ENCODE data around the gene CLIC2.
"Not testable (repeated sequence)": the region's sequence is repeated elsewhere in the genome, so short reads cannot be mapped to it uniquely, and the experiment has no call there.

CLIC2 gene

GRCh38 chrX:155329293-155329692 is 5.1 kb downstream of the CLIC2 start:
- no peak for TF ChIP-seq CTCF (IDR thresholded peaks at IDR 0.05; ENCODE audit: extremely low read depth, missing control alignments)
- no peak for DNase-seq (ENCODE audit: low spot score)

- TF ChIP-seq CTCF (IDR thresholded peaks at IDR 0.05; ENCODE audit: extremely low read depth, missing control alignments): no peak
- no peak for DNase-seq (ENCODE audit: low spot score)
Measured at GRCh38 chrX:155326610-155327009, 7.8 kb downstream of the CLIC2 start.

- no peak for TF ChIP-seq CTCF (IDR thresholded peaks at IDR 0.05; ENCODE audit: extremely low read depth, missing control alignments)
Measured at GRCh38 chrX:155314260-155314659, 20.2 kb downstream of the CLIC2 start.

GRCh38 chrX:155313766-155314165 is 20.6 kb downstream of the CLIC2 start:
- DNase-seq (ENCODE audit: low spot score): no peak
- no peak for TF ChIP-seq CTCF (IDR thresholded peaks at IDR 0.05; ENCODE audit: extremely low read depth, missing control alignments)

More at GRCh38 chrX:155314260-155314659, 20.2 kb downstream of the CLIC2 start:
- DNase-seq (ENCODE audit: low spot score): no peak

- DNase-seq (ENCODE audit: low spot score): no peak
- TF ChIP-seq CTCF (IDR thresholded peaks at IDR 0.05; ENCODE audit: extremely low read depth, missing control alignments): no peak
Measured at GRCh38 chrX:155293771-155294170, 40.6 kb downstream of the CLIC2 start.

- no peak for DNase-seq (ENCODE audit: low spot score)
- TF ChIP-seq CTCF (IDR thresholded peaks at IDR 0.05; ENCODE audit: extremely low read depth, missing control alignments): no peak
Measured at GRCh38 chrX:155279873-155280272, 54.5 kb downstream of the CLIC2 start.

GRCh38 chrX:155270969-155271368 is 63.4 kb downstream of the CLIC2 start:
- no peak for DNase-seq (ENCODE audit: low spot score)
- no peak for TF ChIP-seq CTCF (IDR thresholded peaks at IDR 0.05; ENCODE audit: extremely low read depth, missing control alignments)

GRCh38 chrX:155267995-155268394 is 66.4 kb downstream of the CLIC2 start:
- DNase-seq (ENCODE audit: low spot score): not testable (repeated sequence)
